Measurements from ENCODE around the gene TARS3. TPM values are rescaled to one million over a fixed set of nuclear protein-coding genes. Genes with fewer than 3 reads are reported as not detected.
A peak's percentile ranks its signal among the peaks of the same experiment; 100 is the strongest.
"Not testable (repeated sequence)": the region's sequence is repeated elsewhere in the genome, so short reads cannot be mapped to it uniquely, and the experiment has no call there.

The TARS3 gene
- total RNA-seq (ENCODE audit: unreplicated experiment), result 8.2 TPM
- long read RNA-seq, partial matches to known transcripts, result 1 of 3 reads
- long read RNA-seq, other reads (novel, unspliced or antisense), result 0 of 3 reads

DNA sequence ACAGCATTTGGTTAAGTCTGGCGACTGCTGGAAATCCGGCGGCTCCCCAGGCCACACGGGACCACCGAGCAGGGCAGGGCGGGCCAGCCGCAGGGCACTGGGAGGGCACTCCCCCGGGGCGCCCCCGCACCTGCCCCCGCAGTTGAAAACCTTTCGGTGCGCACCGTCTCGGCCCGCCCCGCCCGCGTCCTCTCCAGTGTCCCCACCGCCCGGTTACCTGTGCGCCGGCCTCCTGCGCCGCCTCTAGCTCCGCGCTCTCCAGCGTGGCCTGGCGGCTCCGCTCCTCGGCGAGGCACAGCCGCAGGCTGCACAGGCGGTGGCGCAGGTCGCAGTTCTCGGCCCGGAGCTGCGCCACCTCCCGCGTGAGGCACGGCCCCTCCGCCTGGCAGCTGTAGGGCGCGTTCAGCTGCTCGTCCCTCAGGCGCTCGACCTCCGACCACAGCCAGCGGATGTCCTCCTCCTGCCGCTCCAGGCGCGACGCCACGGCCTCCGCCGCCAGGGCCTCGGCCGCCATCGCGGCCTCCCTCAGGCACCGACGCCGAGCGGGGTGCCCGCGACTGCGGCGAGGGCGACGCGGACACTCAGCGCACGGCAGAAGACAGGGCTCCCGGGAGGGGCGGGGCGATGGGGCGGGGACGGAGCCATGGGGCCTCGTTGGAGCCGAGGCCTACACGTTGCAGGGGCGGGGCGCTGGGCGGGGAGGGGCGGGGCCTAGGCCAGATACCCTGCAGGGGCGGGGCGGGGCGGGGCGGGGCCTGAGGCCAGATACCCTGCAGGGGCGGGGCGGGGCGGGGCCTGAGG is at the start of gene TARS3:
TARS3 (minus strand) TSS at position 600 of the 801 bp plus-strand sequence; CDS start at position 514, 86 bp downstream.
- Mint-ChIP-seq H3K27ac (ENCODE audit: unreplicated experiment) (peak within 1 kb of the TSS; percentile 40), H3K9me3 (ENCODE audit: unreplicated experiment) (no peaks in the 10 kb centered on the region), H3K27me3 (ENCODE audit: unreplicated experiment) (peaks cover 4% of the 10 kb centered on the region), H3K4me3 (ENCODE audit: unreplicated experiment) (peak within 1 kb of the TSS; percentile 88), H3K36me3 (ENCODE audit: low read depth, unreplicated experiment) (peaks cover 3% of the 10 kb centered on the region), H3K4me1 (ENCODE audit: unreplicated experiment) (no peaks in the 10 kb centered on the region)
- DNase-seq (ENCODE audit: low spot score), result peak; percentile 89
- TF ChIP-seq, protein P1, sequence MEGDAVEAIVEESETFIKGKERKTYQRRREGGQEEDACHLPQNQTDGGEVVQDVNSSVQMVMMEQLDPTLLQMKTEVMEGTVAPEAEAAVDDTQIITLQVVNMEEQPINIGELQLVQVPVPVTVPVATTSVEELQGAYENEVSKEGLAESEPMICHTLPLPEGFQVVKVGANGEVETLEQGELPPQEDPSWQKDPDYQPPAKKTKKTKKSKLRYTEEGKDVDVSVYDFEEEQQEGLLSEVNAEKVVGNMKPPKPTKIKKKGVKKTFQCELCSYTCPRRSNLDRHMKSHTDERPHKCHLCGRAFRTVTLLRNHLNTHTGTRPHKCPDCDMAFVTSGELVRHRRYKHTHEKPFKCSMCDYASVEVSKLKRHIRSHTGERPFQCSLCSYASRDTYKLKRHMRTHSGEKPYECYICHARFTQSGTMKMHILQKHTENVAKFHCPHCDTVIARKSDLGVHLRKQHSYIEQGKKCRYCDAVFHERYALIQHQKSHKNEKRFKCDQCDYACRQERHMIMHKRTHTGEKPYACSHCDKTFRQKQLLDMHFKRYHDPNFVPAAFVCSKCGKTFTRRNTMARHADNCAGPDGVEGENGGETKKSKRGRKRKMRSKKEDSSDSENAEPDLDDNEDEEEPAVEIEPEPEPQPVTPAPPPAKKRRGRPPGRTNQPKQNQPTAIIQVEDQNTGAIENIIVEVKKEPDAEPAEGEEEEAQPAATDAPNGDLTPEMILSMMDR (IDR thresholded peaks at IDR 0.05; ENCODE audit: unreplicated experiment), result no peak

DNA sequence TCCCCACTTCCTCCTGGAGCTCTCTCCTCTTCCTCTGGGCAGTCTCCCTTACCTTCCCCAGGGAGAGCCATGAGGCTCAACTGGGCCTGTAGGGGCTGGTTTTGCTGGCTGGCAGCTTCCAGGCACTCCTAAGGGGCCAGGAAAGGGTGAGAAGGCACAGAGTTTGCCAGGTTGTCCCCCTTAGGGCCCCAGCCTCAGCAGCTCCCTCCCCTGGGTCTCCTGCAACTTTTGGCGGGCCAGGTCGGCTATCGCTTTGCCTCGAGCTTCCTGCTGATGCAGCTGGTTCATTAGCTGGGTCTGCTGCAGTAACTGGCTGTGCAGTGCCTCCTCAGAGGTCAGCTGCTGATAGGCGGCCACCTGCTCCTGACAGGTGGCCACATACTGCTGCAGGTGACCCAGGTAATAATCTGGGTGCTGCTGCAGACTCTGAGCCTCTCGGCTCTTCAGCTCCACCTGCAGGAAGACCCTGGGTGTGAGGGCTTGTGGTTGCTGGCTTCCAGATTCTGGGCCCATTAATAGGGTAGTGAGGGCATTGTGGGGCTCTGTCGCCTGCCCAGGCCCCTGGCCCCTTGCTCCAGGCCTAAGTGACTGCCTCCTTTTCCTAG is 49.3 kb upstream of the TARS3 start:
- no peak for DNase-seq (ENCODE audit: low spot score)

GRCh38 chr15:101772921-101773320 is 48.6 kb upstream of the TARS3 start:
- Mint-ChIP-seq H3K4me1 (ENCODE audit: unreplicated experiment) (no peaks in the 10 kb centered on the region), H3K27me3 (ENCODE audit: unreplicated experiment) (peaks cover 3% of the 10 kb centered on the region), H3K4me3 (ENCODE audit: unreplicated experiment) (no peak overlapping the region), H3K36me3 (ENCODE audit: low read depth, unreplicated experiment) (no peaks in the 10 kb centered on the region), H3K9me3 (ENCODE audit: unreplicated experiment) (no peaks in the 10 kb centered on the region), H3K27ac (ENCODE audit: unreplicated experiment) (no peak overlapping the region)
- DNase-seq (ENCODE audit: low spot score), result no peak
- TF ChIP-seq, protein P1 (IDR thresholded peaks at IDR 0.05; ENCODE audit: unreplicated experiment), result no peak

More for the DNA sequence above, 49.3 kb upstream of the TARS3 start:
- H3K4me1 Mint-ChIP-seq (ENCODE audit: unreplicated experiment), result no peaks in the 10 kb centered on the region
- TF ChIP-seq, protein P1 (IDR thresholded peaks at IDR 0.05; ENCODE audit: unreplicated experiment), result peak; percentile 21
- H3K27me3 Mint-ChIP-seq (ENCODE audit: unreplicated experiment), result peaks cover 3% of the 10 kb centered on the region
- H3K4me3 Mint-ChIP-seq (ENCODE audit: unreplicated experiment), result no peak overlapping the region
- H3K27ac Mint-ChIP-seq (ENCODE audit: unreplicated experiment), result no peak overlapping the region
- no peaks in the 10 kb centered on the region for H3K9me3 Mint-ChIP-seq (ENCODE audit: unreplicated experiment)
- no peaks in the 10 kb centered on the region for H3K36me3 Mint-ChIP-seq (ENCODE audit: low read depth, unreplicated experiment)

- H3K9me3 Mint-ChIP-seq (ENCODE audit: unreplicated experiment); H3K4me3 Mint-ChIP-seq (ENCODE audit: unreplicated experiment); H3K36me3 Mint-ChIP-seq (ENCODE audit: low read depth, unreplicated experiment); H3K27ac Mint-ChIP-seq (ENCODE audit: unreplicated experiment); H3K27me3 Mint-ChIP-seq (ENCODE audit: unreplicated experiment); H3K4me1 Mint-ChIP-seq (ENCODE audit: unreplicated experiment); DNase-seq (ENCODE audit: low spot score): not testable (repeated sequence)
These were observed 42.9 kb upstream of the TARS3 start for GRCh38 chr15:101767083-101767640.

DNA sequence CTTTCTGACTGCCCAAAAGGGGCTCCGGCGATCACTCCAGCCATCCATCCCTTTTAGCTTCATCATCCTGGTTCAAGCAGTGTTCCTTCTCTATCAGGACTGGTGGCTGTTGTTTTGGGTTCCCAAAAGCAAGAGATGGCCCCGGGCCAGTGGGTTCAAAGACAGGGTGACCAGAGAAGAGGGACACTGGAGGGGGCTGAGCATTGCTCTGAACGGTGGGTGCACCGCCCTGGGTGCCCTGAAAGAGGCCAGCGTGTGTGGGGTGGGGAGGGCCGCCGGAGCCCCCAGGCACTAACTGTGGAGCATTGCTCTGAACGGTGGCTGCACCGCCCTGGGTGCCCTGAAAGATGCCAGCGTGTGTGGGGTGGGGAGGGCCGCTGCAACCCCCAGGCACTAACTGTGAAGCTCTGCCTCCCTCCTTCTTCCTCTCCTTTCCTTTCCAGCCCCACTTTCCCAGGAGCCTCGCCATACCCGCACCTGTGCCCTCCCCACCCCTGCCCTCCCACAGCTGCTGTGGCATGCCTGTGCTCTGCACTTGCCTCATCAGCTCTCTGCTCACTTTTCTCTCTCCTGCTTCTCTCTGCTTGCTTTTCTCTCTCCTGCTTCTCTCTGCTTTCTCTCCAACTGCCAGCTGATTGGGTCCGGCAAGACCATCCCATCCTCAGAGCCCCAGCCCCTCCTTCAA is 41.6 kb upstream of the TARS3 start:
- Mint-ChIP-seq H3K9me3 (ENCODE audit: unreplicated experiment) (no peaks in the 10 kb centered on the region), H3K27me3 (ENCODE audit: unreplicated experiment) (peaks cover 3% of the 10 kb centered on the region), H3K27ac (ENCODE audit: unreplicated experiment) (peak overlapping the region; percentile 70), H3K36me3 (ENCODE audit: low read depth, unreplicated experiment) (peaks cover 4% of the 10 kb centered on the region), H3K4me3 (ENCODE audit: unreplicated experiment) (no peak overlapping the region), H3K4me1 (ENCODE audit: unreplicated experiment) (no peaks in the 10 kb centered on the region)
- TF ChIP-seq, protein P1 (IDR thresholded peaks at IDR 0.05; ENCODE audit: unreplicated experiment), result no peak
- no peak for DNase-seq (ENCODE audit: low spot score)

DNA sequence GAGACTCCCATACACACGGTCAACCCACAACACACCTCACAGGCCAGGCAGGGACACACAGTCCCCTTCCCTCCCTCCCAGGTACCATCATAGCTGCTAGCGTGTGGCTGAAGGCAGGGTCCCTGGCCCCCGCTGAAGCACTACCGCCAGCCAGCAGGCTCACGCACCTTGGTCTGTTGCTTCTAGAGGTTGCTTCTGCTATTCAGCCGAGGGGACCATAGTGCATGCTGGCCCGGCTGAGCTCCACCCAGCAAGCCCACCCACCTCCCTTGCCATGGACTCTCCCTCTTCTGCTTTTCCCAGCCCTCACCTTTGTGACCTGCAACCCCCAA is 41.0 kb upstream of the TARS3 start:
- not testable (repeated sequence) for H3K9me3 Mint-ChIP-seq (ENCODE audit: unreplicated experiment); H3K4me3 Mint-ChIP-seq (ENCODE audit: unreplicated experiment); H3K27me3 Mint-ChIP-seq (ENCODE audit: unreplicated experiment); H3K36me3 Mint-ChIP-seq (ENCODE audit: low read depth, unreplicated experiment); H3K27ac Mint-ChIP-seq (ENCODE audit: unreplicated experiment); DNase-seq (ENCODE audit: low spot score); H3K4me1 Mint-ChIP-seq (ENCODE audit: unreplicated experiment)

GRCh38 chr15:101764669-101765339 is 40.5 kb upstream of the TARS3 start:
- H3K9me3 Mint-ChIP-seq (ENCODE audit: unreplicated experiment); H3K27me3 Mint-ChIP-seq (ENCODE audit: unreplicated experiment); H3K36me3 Mint-ChIP-seq (ENCODE audit: low read depth, unreplicated experiment); DNase-seq (ENCODE audit: low spot score); H3K27ac Mint-ChIP-seq (ENCODE audit: unreplicated experiment); H3K4me1 Mint-ChIP-seq (ENCODE audit: unreplicated experiment); H3K4me3 Mint-ChIP-seq (ENCODE audit: unreplicated experiment): not testable (repeated sequence)

All from endothelial cell (in vitro differentiated cells).